H9 (cell line): ENCODE measurements around the gene POU6F2. TPM values are rescaled to one million over a fixed set of nuclear protein-coding genes. Genes with fewer than 3 reads are reported as not detected.

Experiments used
- DNase-seq: peaks from one replicate; pipeline ENCODE4 v3.0.0-alpha.2; 2017
- H2AFZ ChIP-seq: one replicate; pipeline ENCODE4 v1.6.1; 2013; ENCODE audit warnings: mild to moderate bottlenecking, low read length, control low read depth, moderate library complexity
- H2AK5ac ChIP-seq: 2 replicates; pipeline ENCODE4 v1.6.1; 2013; ENCODE audit warnings: low read length, control low read depth, mixed read lengths; ENCODE audit not compliant: insufficient read length
- H2BK120ac ChIP-seq: one replicate; pipeline ENCODE4 v1.6.1; 2013; ENCODE audit warnings: low read depth, mild to moderate bottlenecking, low read length, control low read depth, inconsistent platforms; ENCODE audit not compliant: poor library complexity, severe bottlenecking
- H2BK12ac ChIP-seq: 2 replicates; pipeline ENCODE4 v1.6.1; 2013; ENCODE audit warnings: low read length, control low read depth, mixed read lengths, low read depth; ENCODE audit not compliant: insufficient read length
- H2BK15ac ChIP-seq: 2 replicates; pipeline ENCODE4 v1.6.1; 2013; ENCODE audit warnings: low read depth, low read length, control low read depth
- H2BK20ac ChIP-seq: one replicate; pipeline ENCODE4 v1.6.1; 2013; ENCODE audit warnings: low read depth, mild to moderate bottlenecking, low read length, control low read depth, inconsistent platforms; ENCODE audit not compliant: poor library complexity, severe bottlenecking
- H2BK5ac ChIP-seq: 2 replicates; pipeline ENCODE4 v1.6.1; 2013; ENCODE audit warnings: low read length, control low read depth, mixed read lengths; ENCODE audit not compliant: insufficient read length
- H3K14ac ChIP-seq: 2 replicates; pipeline ENCODE4 v1.6.1; 2013; ENCODE audit warnings: low read length, control low read depth; ENCODE audit not compliant: insufficient read depth
- H3K18ac ChIP-seq: 2 replicates; pipeline ENCODE4 v1.6.1; 2013; ENCODE audit warnings: low read depth, mild to moderate bottlenecking, mixed read lengths, low read length, control low read depth; ENCODE audit not compliant: insufficient read length
- H3K23ac ChIP-seq: 2 replicates; pipeline ENCODE4 v1.6.1; 2013; ENCODE audit warnings: low read length, control low read depth, mixed read lengths, low read depth; ENCODE audit not compliant: insufficient read length
- H3K23me2 ChIP-seq: 2 replicates; pipeline ENCODE4 v1.6.1; 2013; ENCODE audit warnings: low read depth, mild to moderate bottlenecking, mixed read lengths, low read length, control low read depth; ENCODE audit not compliant: insufficient read length, poor library complexity, severe bottlenecking
- H3K27ac ChIP-seq: 2 replicates; pipeline ENCODE4 v1.5.1; 2013; ENCODE audit warnings: low read length, control low read depth, mixed read lengths, low read depth; ENCODE audit not compliant: insufficient read length
- H3K27me3 ChIP-seq: 2 replicates; pipeline ENCODE4 v1.6.1; 2013; ENCODE audit warnings: low read length, control low read depth, inconsistent platforms; ENCODE audit not compliant: insufficient read depth
- H3K4ac ChIP-seq: 2 replicates; pipeline ENCODE4 v1.6.1; 2013; ENCODE audit warnings: low read depth, mild to moderate bottlenecking, control low read depth, inconsistent platforms, low read length, moderate library complexity
- H3K4me1 ChIP-seq: 2 replicates; pipeline ENCODE4 v1.6.1; 2013; ENCODE audit warnings: low read length, control low read depth, inconsistent platforms; ENCODE audit not compliant: insufficient read depth
- H3K4me2 ChIP-seq: 2 replicates; pipeline ENCODE4 v1.6.1; 2013; ENCODE audit warnings: low read length, control low read depth, mixed read lengths; ENCODE audit not compliant: insufficient read length, insufficient read depth
- H3K56ac ChIP-seq: 2 replicates; pipeline ENCODE4 v1.6.1; 2013; ENCODE audit warnings: low read depth, mild to moderate bottlenecking, mixed read lengths, low read length, control low read depth; ENCODE audit not compliant: insufficient read length
- H3K79me1 ChIP-seq: 2 replicates; pipeline ENCODE4 v1.6.1; 2013; ENCODE audit warnings: low read depth, mild to moderate bottlenecking, moderate library complexity, low read length, control low read depth, inconsistent platforms; ENCODE audit not compliant: insufficient read depth, poor library complexity, severe bottlenecking
- H3K79me2 ChIP-seq: 2 replicates; pipeline ENCODE4 v1.6.1; 2013; ENCODE audit warnings: low read length, control low read depth, inconsistent platforms; ENCODE audit not compliant: insufficient read depth
- H3K9ac ChIP-seq: 2 replicates; pipeline ENCODE4 v1.6.1; 2013; ENCODE audit warnings: low read length, control low read depth, mixed read lengths; ENCODE audit not compliant: insufficient read length; ENCODE audit errors: extremely low read depth
- H3K9me3 ChIP-seq: one replicate; pipeline ENCODE4 v1.6.1; 2013; ENCODE audit warnings: low read depth, low read length, inconsistent platforms; ENCODE audit not compliant: control insufficient read depth
- H3T11ph ChIP-seq: one replicate; pipeline ENCODE4 v1.6.1; 2013; ENCODE audit warnings: mild to moderate bottlenecking, low read length, control low read depth, inconsistent platforms
- H4K20me1 ChIP-seq: one replicate; pipeline ENCODE4 v1.6.1; 2013; ENCODE audit not compliant: control insufficient read depth, insufficient read length, insufficient read depth
- H4K5ac ChIP-seq: 2 replicates; pipeline ENCODE4 v1.6.1; 2013; ENCODE audit warnings: low read depth, mild to moderate bottlenecking, mixed read lengths, low read length, control low read depth; ENCODE audit not compliant: insufficient read length
- H4K8ac ChIP-seq: replicated peaks from 2 replicates; pipeline ENCODE4 v1.6.1; 2013; ENCODE audit warnings: low read length, control low read depth, mixed read lengths, low read depth; ENCODE audit not compliant: insufficient read length
- H4K91ac ChIP-seq: 2 replicates; pipeline ENCODE4 v1.6.1; 2013; ENCODE audit warnings: low read depth, mild to moderate bottlenecking, moderate library complexity, mixed read lengths, low read length, control low read depth; ENCODE audit not compliant: insufficient read length
- H3K27ac Mint-ChIP-seq, 3 experiments: 2 replicates in 2 of 3; 3 replicates in 1 of 3; pipeline ENCODE4 v1.8.0; 2020 to 2021; ENCODE audit warnings: mixed read lengths in 3 of 3, mild to moderate bottlenecking in 1 of 3, moderate library complexity in 1 of 3
- H3K27me3 Mint-ChIP-seq: 2 replicates; pipeline ENCODE4 v1.8.0; 2021; ENCODE audit warnings: low read depth, mild to moderate bottlenecking, moderate library complexity, mixed read lengths
- H3K36me3 Mint-ChIP-seq, 3 experiments: 2 replicates in 2 of 3; 3 replicates in 1 of 3; pipeline ENCODE4 v1.8.0; 2020 to 2021; ENCODE audit warnings: low read depth in 3 of 3, mixed read lengths in 3 of 3; ENCODE audit not compliant: insufficient read depth in 1 of 3
- H3K4me1 Mint-ChIP-seq, 2 experiments: 2 replicates each; pipeline ENCODE4 v1.8.0; 2020; ENCODE audit warnings: mixed read lengths in 2 of 2
- H3K4me3 Mint-ChIP-seq, 2 experiments: 2 replicates in 1 of 2; 3 replicates in 1 of 2; pipeline ENCODE4 v1.8.0; 2020 to 2021; ENCODE audit warnings: mild to moderate bottlenecking in 2 of 2, mixed read lengths in 2 of 2, moderate library complexity in 1 of 2
- H3K9me3 Mint-ChIP-seq, 2 experiments: 2 replicates in 1 of 2; 3 replicates in 1 of 2; pipeline ENCODE4 v1.8.0; 2020; ENCODE audit warnings: mild to moderate bottlenecking in 2 of 2, mixed read lengths in 2 of 2, moderate library complexity in 1 of 2
- CTCF ChIP-seq: fragments of 200-600 bp; sonication (generic); conservative IDR thresholded peaks from 3 replicates; pipeline ENCODE4 v1.8.0; 2021; ENCODE audit warnings: antibody characterized with exemption, mild to moderate bottlenecking
- WGBS: extraction: QIAGEN DNeasy Blood & Tissue Kit; methylation state at CpG from one replicate; pipeline ENCODE4 v1.1.7; 2013; ENCODE audit warnings: missing lambda C conversion rate, low lambda C conversion rate, mixed read lengths; ENCODE audit not compliant: insufficient read length; ENCODE audit errors: extremely low coverage; 5-methylcytosine and 5-hydroxymethylcytosine counted together
- total RNA-seq: library from RNA; stranded (reverse); gene quantifications from 2 replicates; pipeline ENCODE4 v1.2.1, GENCODE V29; 2021

Gene POU6F2
- total RNA-seq, 1 experiment from 2014 or later = 1.9 TPM

DNA sequence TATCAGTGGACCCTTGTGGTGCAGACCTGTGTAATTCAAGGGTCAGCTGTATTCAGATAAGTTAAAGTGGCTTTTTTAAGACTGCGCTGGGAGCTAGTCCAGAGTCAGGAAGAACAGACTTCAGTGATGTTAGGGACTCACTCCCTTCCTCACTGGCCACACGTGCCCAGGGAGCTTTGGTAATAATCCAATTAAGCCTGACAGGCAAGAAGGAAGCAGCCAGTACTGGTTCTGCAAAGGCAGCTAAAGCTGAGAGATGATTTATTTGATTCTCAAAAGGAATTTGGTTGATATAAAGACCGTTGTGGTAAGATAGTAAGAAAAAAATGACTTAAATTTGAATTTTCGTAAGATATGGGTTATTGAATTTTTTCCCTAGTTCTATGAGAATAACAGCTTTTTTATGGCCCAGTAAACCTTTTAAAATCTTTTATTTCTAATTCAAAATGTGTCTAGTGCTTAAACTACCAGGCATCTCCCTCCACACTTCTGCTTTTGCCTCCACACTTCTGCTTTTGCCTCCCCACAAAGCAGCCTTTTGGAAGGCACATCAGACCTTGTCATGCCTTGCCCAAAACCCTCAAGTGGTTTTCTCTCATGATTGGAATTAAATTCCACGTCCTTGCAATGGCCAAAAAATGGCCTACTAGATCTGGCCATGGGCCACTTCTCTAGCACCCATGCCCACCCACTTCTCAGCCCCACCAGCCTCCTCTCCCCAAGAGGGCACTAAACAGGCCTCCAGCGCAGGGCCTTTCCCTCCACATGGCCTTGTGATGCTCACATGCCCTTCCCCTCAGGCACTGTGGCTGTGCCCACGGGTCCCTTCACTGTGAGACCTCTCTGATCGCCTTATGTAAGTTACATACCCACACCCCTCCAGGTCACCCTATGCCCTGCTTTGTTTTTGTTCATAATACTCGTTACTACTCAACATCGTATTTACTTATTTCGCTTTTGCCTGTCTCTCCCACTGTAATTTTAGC lies 92.5 kb downstream of the POU6F2 start:
- Histone ChIP-seq H3K14ac (no peak overlapping the region), H4K91ac (no peak overlapping the region), H3K18ac (no peak overlapping the region), H2BK12ac (no peak overlapping the region), H2BK120ac (no peak overlapping the region), H2BK5ac (no peak overlapping the region), H4K20me1 (no peaks in the 10 kb centered on the region), H3K79me1 (no peaks in the 10 kb centered on the region), H3K23ac (no peak overlapping the region), H3K4me1 (no peaks in the 10 kb centered on the region), H3T11ph (no peak overlapping the region), H3K4me2 (no peak overlapping the region), H3K4ac (no peak overlapping the region), H2AK5ac (no peak overlapping the region), H3K9me3 (no peaks in the 10 kb centered on the region), H2AFZ (no peak overlapping the region), H4K8ac (no peak overlapping the region), H2BK15ac (no peak overlapping the region), H3K56ac (no peak overlapping the region), H4K5ac (no peak overlapping the region), H3K27ac (no peak overlapping the region), H3K23me2 (no peaks in the 10 kb centered on the region), H2BK20ac (no peak overlapping the region), H3K79me2 (no peaks in the 10 kb centered on the region), H3K27me3 (no peaks in the 10 kb centered on the region), H3K9ac (no peak overlapping the region)
- H3K4me3 Mint-ChIP-seq = no peak overlapping the region
- H3K36me3 Mint-ChIP-seq = peaks cover 0 to 5% (median 4%) of the 10 kb centered on the region in 3 experiments; a peak in 4 of 7 replicates
- H3K27me3 Mint-ChIP-seq = peaks cover 13% of the 10 kb centered on the region
- peaks cover 0 to 5% of the 10 kb centered on the region in 2 experiments; a peak in 3 of 5 replicates for H3K9me3 Mint-ChIP-seq
- no peak for TF ChIP-seq CTCF
- H3K4me1 Mint-ChIP-seq = peaks cover 12 to 23% of the 10 kb centered on the region in 2 experiments
- no peak for DNase-seq
- 100% methylated on average over 4 of the region's 11 CpGs for WGBS
- no peak overlapping the region; a peak in 1 of 7 replicates for H3K27ac Mint-ChIP-seq
